PC-9 (cell line): ENCODE data around the gene RHCG. TPM values are rescaled to one million over a fixed set of nuclear protein-coding genes. Genes with fewer than 3 reads are reported as not detected.

Source experiments
- Bru-seq: library from RNA; stranded (reverse); fragments of 400-500 nt; gene quantifications from one replicate; lab custom pipeline; 2021; lab: Mats Ljungman, UMichigan
- BruChase-seq, 2 experiments: library from RNA; stranded (reverse); fragments of 400-500 nt; gene quantifications; one replicate each; lab custom pipeline; 2021; lab: Mats Ljungman, UMichigan
- BruUV-seq: library from RNA; stranded (reverse); fragments of 400-500 nt; replicated peaks from 2 replicates; lab custom pipeline; 2021; lab: Mats Ljungman, UMichigan
- CTCF ChIA-PET: fragments of 300-600 bp; sonication (Branson Sonifier 250); formaldehyde crosslinking; loops from one replicate; lab custom pipeline; 2022; ENCODE audit warnings: antibody characterized with exemption; lab: Charles Lee
- POLR2A ChIA-PET: fragments of 300-600 bp; sonication (Branson Sonifier 250); formaldehyde crosslinking; loops from one replicate; lab custom pipeline; 2022; ENCODE audit warnings: antibody characterized with exemption; ENCODE audit not compliant: unreplicated experiment; lab: Charles Lee
- DNase-seq, 2 experiments: peaks; one replicate each; pipeline versions ENCODE4 v3.0.0 to v3.0.0-alpha.2; 2015 to 2022; ENCODE audit warnings: mixed read lengths in 1 of 2
- H2AFZ ChIP-seq: fragments of 200-600 bp; sonication (generic); 2 replicates; pipeline ENCODE4 v1.8.1; 2017; ENCODE audit warnings: antibody characterized with exemption
- H3F3A ChIP-seq: fragments of 200-600 bp; sonication (generic); 2 replicates; pipeline ENCODE4 v1.8.1; 2017; ENCODE audit warnings: antibody characterized with exemption, mild to moderate bottlenecking, low read depth; ENCODE audit not compliant: insufficient read depth
- H3K27ac ChIP-seq: fragments of 200-600 bp; sonication (generic); 2 replicates; pipeline ENCODE4 v1.6.1; 2016; ENCODE audit warnings: mixed run types
- H3K27me3 ChIP-seq: fragments of 200-600 bp; sonication (generic); 2 replicates; pipeline ENCODE4 v1.6.1; 2016; ENCODE audit warnings: low read depth, mixed run types; ENCODE audit not compliant: insufficient read depth
- H3K36me3 ChIP-seq: fragments of 200-600 bp; sonication (generic); 2 replicates; pipeline ENCODE4 v1.6.1; 2016; ENCODE audit warnings: low read depth, mixed run types
- H3K4me1 ChIP-seq: fragments of 200-600 bp; sonication (generic); replicated peaks from 2 replicates; pipeline ENCODE4 v1.6.1; 2016; ENCODE audit warnings: mixed run types; ENCODE audit not compliant: insufficient read depth
- H3K4me2 ChIP-seq: fragments of 200-600 bp; sonication (generic); 2 replicates; pipeline ENCODE4 v1.6.1; 2017; ENCODE audit warnings: mixed run types
- H3K4me3 ChIP-seq: fragments of 200-600 bp; sonication (generic); 2 replicates; pipeline ENCODE4 v1.6.1; 2016; ENCODE audit warnings: mixed run types
- H3K79me2 ChIP-seq: fragments of 200-600 bp; sonication (generic); 2 replicates; pipeline ENCODE4 v1.6.1; 2017; ENCODE audit warnings: low read depth, mixed run types
- H3K9me2 ChIP-seq: fragments of 200-600 bp; sonication (generic); 2 replicates; pipeline ENCODE4 v1.8.1; 2017; ENCODE audit warnings: mild to moderate bottlenecking; ENCODE audit not compliant: insufficient read depth
- H3K9me3 ChIP-seq: fragments of 200-600 bp; sonication (generic); 2 replicates; pipeline ENCODE4 v1.8.1; 2016; ENCODE audit warnings: low read depth; ENCODE audit not compliant: insufficient read depth
- H4K20me1 ChIP-seq: fragments of 200-600 bp; sonication (generic); 2 replicates; pipeline ENCODE4 v1.8.1; 2017; ENCODE audit not compliant: insufficient read depth
- EZH2 ChIP-seq: fragments of 200-600 bp; sonication (generic); IDR thresholded peaks from 2 replicates; pipeline ENCODE4 v1.8.0; 2017; ENCODE audit warnings: antibody characterized with exemption, low read depth
- intact Hi-C: fragments of 100-400 bp; cut with micrococcal nuclease; formaldehyde crosslinking; loops from one replicate; pipeline ENCODE4 v1.10.0; 2022; ENCODE audit not compliant: unreplicated experiment
- long read RNA-seq: library from polyadenylated mRNA; stranded (forward); transcript quantifications from one replicate; pipeline ENCODE4 v2.0.0, GENCODE V29; 2022
- total RNA-seq: library from RNA; stranded (reverse); gene quantifications from 2 replicates; pipeline ENCODE4 v1.2.3, GENCODE V29; 2021
- TF ChIP-seq, protein P1 (sequence below): fragments of 200-600 bp; sonication (generic); conservative IDR thresholded peaks from 2 replicates; pipeline ENCODE4 v1.6.1; 2017; ENCODE audit warnings: mixed run types, antibody characterized with exemption, mild to moderate bottlenecking, moderate library complexity

The RHCG gene
- total RNA-seq (0.26 and 0.60 TPM in 2 replicates), Bru-seq, nascent RNA (percentile 6 among the genes with signal in this experiment), BruChase-seq, experiment 1, labeled RNA remaining after a 2-hour chase (percentile 13 among the genes with signal in this experiment), BruChase-seq, experiment 2, labeled RNA remaining after a 6-hour chase (percentile 6 among the genes with signal in this experiment)
- long read RNA-seq: 0 reads

DNA sequence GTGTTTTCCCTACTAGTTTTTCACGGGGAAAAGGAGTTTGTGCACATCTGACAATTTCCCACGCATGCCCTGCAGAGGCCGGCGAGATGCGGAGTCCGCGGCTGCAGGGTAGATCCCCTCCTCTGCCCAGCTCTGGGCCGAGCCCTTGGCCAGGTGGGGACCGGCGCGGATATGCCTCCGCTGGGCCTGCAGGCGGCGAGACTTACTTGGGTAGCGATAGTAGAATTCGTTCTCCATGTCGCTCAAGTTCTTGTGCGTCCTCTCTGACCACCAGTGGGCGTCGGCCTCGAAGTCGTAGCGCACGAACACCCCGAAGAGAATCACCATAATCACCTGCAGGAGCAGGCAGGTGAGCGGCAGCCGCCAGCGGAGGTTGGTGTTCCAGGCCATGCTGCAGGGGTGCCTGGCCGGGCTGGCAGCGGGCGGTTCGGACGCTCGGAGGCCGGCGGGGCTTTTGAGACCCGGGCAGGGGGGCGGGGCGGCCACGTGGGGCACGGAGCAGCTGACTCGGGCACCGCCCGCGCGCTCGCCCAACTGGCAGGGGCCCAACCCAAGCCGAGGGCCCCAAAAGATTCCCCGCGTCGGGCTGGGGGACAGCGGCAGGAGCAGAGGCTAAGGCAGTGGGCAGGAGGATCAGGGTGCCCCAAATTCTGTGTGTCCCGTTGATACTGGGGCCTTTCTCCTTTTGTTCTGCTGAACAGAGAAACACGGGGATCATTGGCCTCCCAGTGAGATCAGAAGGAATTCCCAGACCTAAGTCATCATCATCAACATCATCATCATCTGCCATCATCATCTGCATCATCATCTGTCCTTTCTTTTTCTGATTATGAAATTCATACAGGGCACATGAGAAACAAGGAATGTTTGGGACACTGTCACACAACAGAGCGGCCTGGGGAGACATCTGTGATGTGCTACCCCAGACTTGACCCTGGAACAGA lies at the start of gene RHCG:
RHCG (minus strand) TSS at position 429 of the 944 bp plus-strand sequence; CDS start at position 390, 39 bp downstream.
- H2AFZ ChIP-seq: no peak within 1 kb of the TSS
- CTCF ChIA-PET: no interaction called here

DNA sequence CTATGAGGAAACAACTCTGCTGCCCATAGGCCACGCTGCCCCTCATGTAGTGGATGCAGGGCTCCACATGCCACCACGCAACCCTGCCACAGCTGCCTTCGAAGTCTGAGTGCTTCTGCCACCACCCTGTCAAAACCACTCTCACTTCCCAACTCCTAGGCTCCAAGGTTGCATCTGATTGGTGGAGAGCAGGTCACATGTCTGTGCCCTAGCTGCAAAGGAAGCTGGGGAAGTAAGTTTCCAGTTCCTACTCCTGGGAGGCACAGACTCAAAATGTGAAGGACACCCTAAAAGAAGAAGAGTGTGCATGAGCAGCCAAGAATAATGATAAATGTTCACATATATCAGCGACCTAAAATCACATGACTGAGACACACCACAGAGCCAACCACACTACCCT lies 47.0 kb upstream of the RHCG start:
- POLR2A ChIA-PET: no interaction called here
- Histone ChIP-seq H4K20me1 (no peaks in the 10 kb centered on the region), H2AFZ (no peak overlapping the region), H3K9me3 (no peaks in the 10 kb centered on the region), H3K79me2 (no peaks in the 10 kb centered on the region), H3K27ac (no peak overlapping the region), H3F3A (no peaks in the 10 kb centered on the region), H3K4me1 (no peaks in the 10 kb centered on the region), H3K4me2 (no peak overlapping the region), H3K4me3 (no peak overlapping the region), H3K9me2 (no peaks in the 10 kb centered on the region), H3K27me3 (no peaks in the 10 kb centered on the region), H3K36me3 (no peaks in the 10 kb centered on the region)
- TF ChIP-seq, protein P1, sequence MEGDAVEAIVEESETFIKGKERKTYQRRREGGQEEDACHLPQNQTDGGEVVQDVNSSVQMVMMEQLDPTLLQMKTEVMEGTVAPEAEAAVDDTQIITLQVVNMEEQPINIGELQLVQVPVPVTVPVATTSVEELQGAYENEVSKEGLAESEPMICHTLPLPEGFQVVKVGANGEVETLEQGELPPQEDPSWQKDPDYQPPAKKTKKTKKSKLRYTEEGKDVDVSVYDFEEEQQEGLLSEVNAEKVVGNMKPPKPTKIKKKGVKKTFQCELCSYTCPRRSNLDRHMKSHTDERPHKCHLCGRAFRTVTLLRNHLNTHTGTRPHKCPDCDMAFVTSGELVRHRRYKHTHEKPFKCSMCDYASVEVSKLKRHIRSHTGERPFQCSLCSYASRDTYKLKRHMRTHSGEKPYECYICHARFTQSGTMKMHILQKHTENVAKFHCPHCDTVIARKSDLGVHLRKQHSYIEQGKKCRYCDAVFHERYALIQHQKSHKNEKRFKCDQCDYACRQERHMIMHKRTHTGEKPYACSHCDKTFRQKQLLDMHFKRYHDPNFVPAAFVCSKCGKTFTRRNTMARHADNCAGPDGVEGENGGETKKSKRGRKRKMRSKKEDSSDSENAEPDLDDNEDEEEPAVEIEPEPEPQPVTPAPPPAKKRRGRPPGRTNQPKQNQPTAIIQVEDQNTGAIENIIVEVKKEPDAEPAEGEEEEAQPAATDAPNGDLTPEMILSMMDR: no peak
- TF ChIP-seq EZH2: no peak
- DNase-seq: no peak
- no TSS peak for BruUV-seq
- intact Hi-C loops: no loop called here
- CTCF ChIA-PET: no interaction called here

More for the DNA sequence above, at the start of gene RHCG:
- peaks cover 43% of the 10 kb centered on the region for H3K4me1 ChIP-seq
- H3K4me2 ChIP-seq: no peak within 1 kb of the TSS
- no peak within 1 kb of the TSS for H3K27ac ChIP-seq
- H3K9me2 ChIP-seq: no peaks in the 10 kb centered on the region
- H4K20me1 ChIP-seq: no peaks in the 10 kb centered on the region
- no peak within 1 kb of the TSS for H3K4me3 ChIP-seq
- peaks cover 30% of the 10 kb centered on the region; the same call in 1 of the 2 replicates for H3F3A ChIP-seq
- intact Hi-C loops: loop anchor here (1.0 to 5.0 kb wide), 3 partner anchors 35 to 396 kb away; partner anchors contain the start of genes AP3S2 and TICRR
- POLR2A ChIA-PET: no interaction called here
- no peaks in the 10 kb centered on the region for H3K9me3 ChIP-seq
- H3K36me3 ChIP-seq: no peaks in the 10 kb centered on the region
- H3K79me2 ChIP-seq: no peaks in the 10 kb centered on the region
- no TSS peak for BruUV-seq
- no peaks in the 10 kb centered on the region for H3K27me3 ChIP-seq
- peak in 1 of 2 experiments; percentile 59 for DNase-seq
- TF ChIP-seq, protein P1: no peak
- TF ChIP-seq EZH2: no peak

DNA sequence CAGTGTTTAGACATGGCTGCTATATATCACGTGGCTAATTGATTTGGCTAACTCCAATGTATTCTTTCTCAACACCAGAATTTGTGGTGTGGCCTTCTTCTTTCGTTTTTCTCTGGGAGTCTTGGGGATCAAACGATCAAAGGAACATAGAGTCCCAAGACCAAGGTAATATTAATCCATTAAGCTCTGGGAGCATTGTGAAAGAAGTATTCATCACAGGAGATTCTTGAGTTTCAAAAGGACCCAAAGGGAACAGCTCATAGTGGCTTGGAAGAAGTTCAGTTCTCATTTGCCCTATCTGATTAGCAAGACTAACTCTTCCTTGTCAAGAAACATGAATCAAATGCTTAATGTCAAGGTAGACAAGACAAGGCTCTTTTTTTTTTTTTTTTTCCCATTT lies 46.0 kb upstream of the RHCG start:
- CTCF ChIA-PET: no interaction called here
- POLR2A ChIA-PET: no interaction called here
- Histone ChIP-seq H3F3A (no peaks in the 10 kb centered on the region), H4K20me1 (no peaks in the 10 kb centered on the region), H3K27ac (no peak overlapping the region), H3K4me3 (no peak overlapping the region), H3K9me3 (no peaks in the 10 kb centered on the region), H3K4me2 (no peak overlapping the region), H3K9me2 (no peaks in the 10 kb centered on the region), H3K79me2 (no peaks in the 10 kb centered on the region), H3K36me3 (no peaks in the 10 kb centered on the region), H2AFZ (no peak overlapping the region), H3K4me1 (no peaks in the 10 kb centered on the region), H3K27me3 (no peaks in the 10 kb centered on the region)
- intact Hi-C loops: no loop called here
- no peak for TF ChIP-seq EZH2
- TF ChIP-seq, protein P1: no peak
- no peak for DNase-seq
- BruUV-seq: no TSS peak
